Hepatocyte (in vitro differentiated cells): ENCODE results near the gene SNAPC5. TPM values are rescaled to one million over a fixed set of nuclear protein-coding genes. Genes with fewer than 3 reads are reported as not detected.

Experiments used
- DNase-seq: peaks from one replicate; pipeline ENCODE4 v3.0.0-alpha.2; 2016; ENCODE audit warnings: low spot score
- H2AFZ ChIP-seq: fragments of 200-600 bp; sonication (generic); 2 replicates; pipeline ENCODE4 v1.6.0; 2016; ENCODE audit warnings: antibody characterized with exemption, mild to moderate bottlenecking
- H3K27ac ChIP-seq: fragments of 200-600 bp; sonication (generic); 2 replicates; pipeline ENCODE4 v1.5.1; 2016; ENCODE audit warnings: mild to moderate bottlenecking
- H3K27me3 ChIP-seq: fragments of 200-600 bp; sonication (generic); 2 replicates; pipeline ENCODE4 v1.6.1; 2016
- H3K36me3 ChIP-seq: fragments of 200-600 bp; sonication (generic); replicated peaks from 2 replicates; pipeline ENCODE4 v1.5.1; 2016; ENCODE audit warnings: low read depth; ENCODE audit not compliant: insufficient read depth
- H3K4me1 ChIP-seq: fragments of 200-600 bp; sonication (generic); 2 replicates; pipeline ENCODE4 v1.5.1; 2016; ENCODE audit warnings: mild to moderate bottlenecking, moderate library complexity; ENCODE audit not compliant: insufficient read depth
- H3K4me2 ChIP-seq: fragments of 200-600 bp; sonication (generic); 2 replicates; pipeline ENCODE4 v1.6.0; 2016
- H3K4me3 ChIP-seq: fragments of 200-600 bp; sonication (generic); 2 replicates; pipeline ENCODE4 v1.5.1; 2016; ENCODE audit warnings: mild to moderate bottlenecking
- H3K79me2 ChIP-seq: fragments of 200-600 bp; sonication (generic); 2 replicates; pipeline ENCODE4 v1.6.0; 2017; ENCODE audit warnings: mild to moderate bottlenecking
- H3K9me2 ChIP-seq: fragments of 200-600 bp; sonication (generic); replicated peaks from 2 replicates; pipeline ENCODE4 v1.6.0; 2017; ENCODE audit warnings: mild to moderate bottlenecking; ENCODE audit not compliant: insufficient read depth
- H3K9me3 ChIP-seq: fragments of 200-600 bp; sonication (generic); 2 replicates; pipeline ENCODE4 v1.5.1; 2016; ENCODE audit warnings: low read depth, mild to moderate bottlenecking
- H4K20me1 ChIP-seq: fragments of 200-600 bp; sonication (generic); 2 replicates; pipeline ENCODE4 v1.6.0; 2016; ENCODE audit warnings: mild to moderate bottlenecking; ENCODE audit not compliant: insufficient read depth, poor library complexity, severe bottlenecking
- EZH2 ChIP-seq: fragments of 200-600 bp; sonication (generic); IDR thresholded peaks from 2 replicates; pipeline ENCODE4 v1.6.1; 2016; ENCODE audit warnings: antibody characterized with exemption, mild to moderate bottlenecking, borderline replicate concordance
- EZH2phosphoT487 ChIP-seq: fragments of 200-600 bp; sonication (generic); IDR thresholded peaks from one replicate; pipeline ENCODE4 v1.6.1; 2018; ENCODE audit warnings: antibody characterized with exemption, mild to moderate bottlenecking, low read depth, moderate library complexity; ENCODE audit not compliant: unreplicated experiment, severe bottlenecking
- WGBS: methylation state at CpG from one replicate; pipeline ENCODE4 v1.1.6; 2016; ENCODE audit warnings: low lambda C conversion rate; ENCODE audit errors: missing lambda C conversion rate; 5-methylcytosine and 5-hydroxymethylcytosine counted together
- microRNA-seq: library from miRNA; unstranded; fragments of <30 nt; microRNA quantifications from one replicate; pipeline ENCODE4, GENCODE V29; 2017
- polyA plus RNA-seq: library from polyadenylated mRNA; unstranded; fragments of >200 nt; fragmentation: Nextera tagmentation; extraction: Ambion mirVana; gene quantifications from 2 replicates; pipeline ENCODE4 v1.2.1, GENCODE V29; 2016
- small RNA-seq: library from RNA; depleted of rRNA; stranded (forward); fragments of <200 nt; gene quantifications from one replicate; pipeline ENCODE3, GENCODE V24; 2014
- total RNA-seq: library from RNA; depleted of rRNA; stranded (reverse); fragments of >200 nt; gene quantifications from 2 replicates; pipeline ENCODE4 v1.2.3, GENCODE V29; 2014
- TF ChIP-seq, protein P1 (sequence below): fragments of 200-600 bp; sonication (generic); IDR thresholded peaks from 2 replicates; pipeline ENCODE4 v1.5.1; 2016; ENCODE audit warnings: antibody characterized with exemption, mild to moderate bottlenecking; ENCODE audit not compliant: poor library complexity

Gene SNAPC5
- total and polyA plus RNA-seq, 2 experiments from 2014 or later = 23.2 to 36.6 TPM

DNA sequence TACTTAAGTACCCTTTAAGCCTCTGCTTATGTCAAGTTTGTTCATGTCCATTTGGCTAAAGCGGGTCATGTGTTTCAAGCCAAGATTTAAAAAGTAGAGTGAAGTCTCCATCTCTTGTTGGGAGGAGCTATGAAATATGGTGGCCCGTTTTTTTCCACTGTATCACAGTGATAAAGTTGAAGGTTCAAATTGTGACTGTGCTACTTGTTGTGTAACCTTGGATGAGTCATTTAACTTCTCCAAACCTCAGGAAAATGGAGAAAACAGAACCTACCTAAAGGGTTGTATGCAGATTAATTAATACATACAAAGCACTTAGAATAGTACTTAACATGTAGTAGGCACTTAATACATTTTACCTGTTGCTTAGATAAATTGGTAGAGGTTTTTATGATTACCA, 43.4 kb downstream of the SNAPC5 start:
- 91% methylated on average over 2 of the region's 2 CpGs for WGBS
- H3K27me3 ChIP-seq = no peaks in the 10 kb centered on the region
- no peak for DNase-seq
- no peak overlapping the region for H3K4me2 ChIP-seq
- H3K4me3 ChIP-seq = no peak overlapping the region
- no peak overlapping the region for H2AFZ ChIP-seq
- H3K9me3 ChIP-seq = no peaks in the 10 kb centered on the region
- no peaks in the 10 kb centered on the region for H3K4me1 ChIP-seq
- TF ChIP-seq EZH2phosphoT487 = no peak
- no peak for TF ChIP-seq EZH2
- TF ChIP-seq, protein P1, sequence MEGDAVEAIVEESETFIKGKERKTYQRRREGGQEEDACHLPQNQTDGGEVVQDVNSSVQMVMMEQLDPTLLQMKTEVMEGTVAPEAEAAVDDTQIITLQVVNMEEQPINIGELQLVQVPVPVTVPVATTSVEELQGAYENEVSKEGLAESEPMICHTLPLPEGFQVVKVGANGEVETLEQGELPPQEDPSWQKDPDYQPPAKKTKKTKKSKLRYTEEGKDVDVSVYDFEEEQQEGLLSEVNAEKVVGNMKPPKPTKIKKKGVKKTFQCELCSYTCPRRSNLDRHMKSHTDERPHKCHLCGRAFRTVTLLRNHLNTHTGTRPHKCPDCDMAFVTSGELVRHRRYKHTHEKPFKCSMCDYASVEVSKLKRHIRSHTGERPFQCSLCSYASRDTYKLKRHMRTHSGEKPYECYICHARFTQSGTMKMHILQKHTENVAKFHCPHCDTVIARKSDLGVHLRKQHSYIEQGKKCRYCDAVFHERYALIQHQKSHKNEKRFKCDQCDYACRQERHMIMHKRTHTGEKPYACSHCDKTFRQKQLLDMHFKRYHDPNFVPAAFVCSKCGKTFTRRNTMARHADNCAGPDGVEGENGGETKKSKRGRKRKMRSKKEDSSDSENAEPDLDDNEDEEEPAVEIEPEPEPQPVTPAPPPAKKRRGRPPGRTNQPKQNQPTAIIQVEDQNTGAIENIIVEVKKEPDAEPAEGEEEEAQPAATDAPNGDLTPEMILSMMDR = no peak
- H3K79me2 ChIP-seq = no peaks in the 10 kb centered on the region
- no peak overlapping the region for H3K27ac ChIP-seq
- no peaks in the 10 kb centered on the region for H3K9me2 ChIP-seq
- H3K36me3 ChIP-seq = no peaks in the 10 kb centered on the region
- H4K20me1 ChIP-seq = no peaks in the 10 kb centered on the region

GRCh38 chr15:66452971-66453580, 44.5 kb downstream of the SNAPC5 start:
- Histone ChIP-seq H4K20me1 (no peaks in the 10 kb centered on the region), H3K27ac (no peak overlapping the region), H3K36me3 (no peaks in the 10 kb centered on the region), H3K9me3 (no peaks in the 10 kb centered on the region), H3K4me1 (no peaks in the 10 kb centered on the region), H2AFZ (no peak overlapping the region), H3K4me3 (no peak overlapping the region), H3K27me3 (no peaks in the 10 kb centered on the region), H3K4me2 (no peak overlapping the region), H3K9me2 (no peaks in the 10 kb centered on the region), H3K79me2 (no peaks in the 10 kb centered on the region)
- no peak for TF ChIP-seq EZH2
- no peak for TF ChIP-seq EZH2phosphoT487
- TF ChIP-seq, protein P1 = no peak
- DNase-seq = no peak
- 86% methylated on average over 1 of the region's 1 CpG for WGBS

DNA sequence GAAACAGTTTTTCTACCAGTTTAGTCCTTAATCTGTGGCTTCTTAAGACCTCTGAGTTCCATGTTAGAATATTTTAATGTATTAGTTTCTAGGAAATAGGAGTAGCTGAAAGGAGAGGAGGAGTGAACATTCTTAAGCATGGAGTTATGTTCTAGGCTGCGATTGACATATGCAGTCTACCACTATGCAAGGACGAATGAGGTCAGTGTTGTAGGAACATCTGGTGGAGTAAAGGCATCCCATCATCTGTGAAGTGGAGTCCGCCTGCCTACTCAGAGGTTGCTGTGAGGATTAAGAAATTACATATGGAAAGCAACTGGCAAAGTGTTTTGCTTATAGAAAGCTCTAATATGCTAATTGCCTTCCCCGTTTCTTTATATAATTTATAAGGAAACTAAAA, 45.1 kb downstream of the SNAPC5 start:
- WGBS = 95% methylated on average over 4 of the region's 4 CpGs
- no peak overlapping the region for H3K4me2 ChIP-seq

More for the DNA sequence above, 45.1 kb downstream of the SNAPC5 start:
- Histone ChIP-seq H3K79me2 (no peaks in the 10 kb centered on the region), H4K20me1 (no peaks in the 10 kb centered on the region), H3K4me3 (no peak overlapping the region), H3K27me3 (no peaks in the 10 kb centered on the region), H2AFZ (no peak overlapping the region), H3K4me1 (no peaks in the 10 kb centered on the region), H3K9me3 (no peaks in the 10 kb centered on the region), H3K9me2 (no peaks in the 10 kb centered on the region), H3K36me3 (no peaks in the 10 kb centered on the region), H3K27ac (no peak overlapping the region)
- DNase-seq = no peak
- TF ChIP-seq EZH2phosphoT487 (no peak), EZH2 (no peak)
- TF ChIP-seq, protein P1 = no peak

Small RNA genes lying within 50 kb of the gene (microRNA-seq; reads per million reads assigned to microRNA genes)
- not detected for gene MIR4512

Small RNA genes lying within 50 kb of the gene (small RNA-seq; reads per million reads assigned to genes)
- gene MIR4512 (not detected), gene RF01159 (not detected), gene SNORD16 (not detected), gene SNORD18A (not detected), gene SNORD18B (not detected), gene SNORD18C (not detected)

Other genes with a start within 250 kb of the SNAPC5 start
- gene MEGF11, start 244.0 kb downstream of the SNAPC5 start, total RNA-seq = 0.07 and 0.12 TPM in 2 replicates
- gene MEGF11, start 244.0 kb downstream of the SNAPC5 start, polyA plus RNA-seq = 0.25 TPM in 1 of 2 replicates, not detected in the other
- gene DIS3L, start 204.2 kb downstream of the SNAPC5 start, total RNA-seq = 29.5 and 34.4 TPM in 2 replicates
- 18.6 and 20.3 TPM in 2 replicates for gene DIS3L, start 204.2 kb downstream of the SNAPC5 start, polyA plus RNA-seq
- gene TIPIN, start 141.1 kb downstream of the SNAPC5 start, total RNA-seq = 5.4 and 6.2 TPM in 2 replicates
- 6.4 and 7.2 TPM in 2 replicates for gene TIPIN, start 141.1 kb downstream of the SNAPC5 start, polyA plus RNA-seq
- gene MAP2K1, start 110.8 kb downstream of the SNAPC5 start, total RNA-seq = 20.1 and 23.7 TPM in 2 replicates
- gene MAP2K1, start 110.8 kb downstream of the SNAPC5 start, polyA plus RNA-seq = 37.6 and 46.3 TPM in 2 replicates
- gene RPL4, start 7.1 kb upstream of the SNAPC5 start, total RNA-seq = 3,351 and 3,774 TPM in 2 replicates
- 698 and 758 TPM in 2 replicates for gene RPL4, start 7.1 kb upstream of the SNAPC5 start, polyA plus RNA-seq
- 10.8 and 17.8 TPM in 2 replicates for gene ZWILCH, start 7.6 kb upstream of the SNAPC5 start, total RNA-seq
- gene ZWILCH, start 7.6 kb upstream of the SNAPC5 start, polyA plus RNA-seq = 9.8 and 10.3 TPM in 2 replicates
- not detected in 2 replicates for gene LCTL, start 68.2 kb upstream of the SNAPC5 start, total RNA-seq
- gene LCTL, start 68.2 kb upstream of the SNAPC5 start, polyA plus RNA-seq = 0.05 and 1.8 TPM in 2 replicates
- 26.4 and 35.4 TPM in 2 replicates for gene SMAD6, start 204.5 kb upstream of the SNAPC5 start, total RNA-seq
- gene SMAD6, start 204.5 kb upstream of the SNAPC5 start, polyA plus RNA-seq = 24.2 and 26.6 TPM in 2 replicates